HS-5 (cell line): Measurements from ENCODE around the gene IQCM.

Experiments
- DNase-seq: peaks from one replicate; pipeline ENCODE4 v3.0.0-alpha.2; 2012; ENCODE audit warnings: low read depth

The IQCM gene, protein sequence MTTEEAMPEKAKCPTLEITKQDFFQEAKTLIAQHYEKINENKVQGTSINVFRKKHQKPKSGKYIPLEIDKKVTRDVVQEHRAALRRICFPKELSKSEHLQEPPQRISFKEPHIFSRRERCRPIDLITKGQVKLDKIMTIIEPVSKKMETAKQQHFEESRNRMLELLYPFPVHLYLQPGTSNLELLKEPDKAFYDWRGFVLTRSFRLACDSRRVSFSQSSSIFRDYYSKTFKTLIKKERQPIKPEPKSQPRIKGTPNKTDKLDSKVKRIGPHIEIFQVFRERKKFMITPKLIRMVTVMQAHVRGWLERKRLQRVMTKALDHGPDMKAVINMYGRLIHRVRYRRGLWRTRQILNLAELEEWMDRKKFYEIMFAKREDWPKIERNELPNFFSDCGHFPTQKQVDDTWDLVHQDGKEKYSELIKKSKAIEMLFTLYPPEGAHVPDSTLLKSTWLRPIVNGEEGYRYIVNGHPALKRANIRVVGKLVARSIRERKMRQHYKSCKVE

DNA sequence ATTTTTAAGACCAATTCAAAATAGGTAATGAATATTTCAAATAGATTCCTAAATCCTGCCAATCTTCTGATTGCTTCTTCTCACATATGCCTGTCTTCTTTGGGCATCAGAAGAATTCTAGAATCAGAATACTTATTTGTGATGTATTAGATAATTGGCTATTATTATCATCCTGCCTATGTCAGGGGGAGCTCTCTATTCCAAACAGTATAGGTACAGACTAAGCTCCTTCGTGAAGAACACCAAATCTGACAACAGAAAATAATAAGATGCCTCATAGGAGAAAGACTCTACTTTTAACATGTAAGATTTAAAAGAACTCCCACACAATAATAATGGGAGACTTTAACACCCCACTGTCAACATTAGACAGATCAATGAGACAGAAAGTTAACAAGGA, at the start of gene IQCM:
TSS of gene IQCM (minus strand) at position 101 of the 400 bp plus-strand sequence. CDS start 73,152 bp downstream, outside the sequence.
- no peak for DNase-seq

DNA sequence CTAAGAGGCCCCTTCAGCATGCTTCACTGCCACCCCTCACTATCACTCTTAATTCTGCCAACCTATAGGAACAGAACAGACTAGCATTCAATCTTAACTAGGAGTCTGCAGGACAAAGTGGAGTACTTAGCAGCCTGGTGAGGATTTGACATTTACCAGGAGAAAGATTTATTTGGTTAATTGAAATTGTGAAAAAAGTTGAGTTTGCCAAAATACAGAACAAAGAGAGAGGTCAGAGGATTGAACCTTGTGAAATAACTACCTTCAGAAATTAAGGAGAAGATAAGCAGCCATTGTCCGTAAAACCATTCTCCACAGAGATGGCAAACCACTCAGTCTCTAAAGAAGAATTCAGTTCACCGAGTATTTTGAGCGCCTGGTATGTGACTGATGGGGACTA, 41.8 kb upstream of the IQCM start:
- DNase-seq: no peak

DNA sequence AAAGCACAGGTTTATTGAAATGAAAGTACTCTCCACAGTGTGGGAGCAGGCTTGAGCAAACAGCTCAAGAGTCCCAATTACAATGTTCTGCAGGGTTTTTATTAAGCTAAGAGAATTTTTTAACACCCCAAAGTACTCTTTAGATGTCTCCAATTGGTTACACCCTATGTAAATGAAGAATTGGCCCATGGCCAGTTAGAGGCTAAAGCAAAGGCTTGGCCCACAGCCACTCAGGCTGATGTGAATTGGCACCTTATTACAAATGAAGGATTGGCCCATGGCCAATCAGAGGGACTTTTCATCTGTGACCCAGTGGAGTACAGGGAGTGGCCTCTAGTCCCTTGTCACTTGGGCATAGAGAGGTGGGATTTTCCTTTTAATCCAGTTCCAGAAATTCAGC, 30.1 kb upstream of the IQCM start:
- DNase-seq: no peak

DNA sequence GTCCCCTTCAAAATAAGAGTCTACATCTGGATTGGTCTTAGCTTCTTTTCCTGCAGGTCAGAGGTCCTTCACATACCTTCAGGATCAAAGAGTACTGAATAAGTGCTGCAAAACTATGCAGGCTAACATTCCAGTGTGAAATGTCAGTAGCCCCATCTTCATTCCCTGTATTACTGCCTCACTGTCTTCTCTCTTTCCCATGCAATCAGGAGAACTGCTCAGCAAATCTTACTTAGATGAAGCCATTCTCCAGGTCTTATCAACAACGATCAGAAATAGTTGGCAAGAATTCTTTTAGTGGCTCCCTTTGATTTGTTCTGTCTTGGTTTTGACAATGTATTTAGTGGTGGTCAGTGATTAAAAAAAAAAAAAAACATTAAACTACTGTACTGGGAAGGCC, 26.0 kb upstream of the IQCM start:
- DNase-seq: no peak

DNA sequence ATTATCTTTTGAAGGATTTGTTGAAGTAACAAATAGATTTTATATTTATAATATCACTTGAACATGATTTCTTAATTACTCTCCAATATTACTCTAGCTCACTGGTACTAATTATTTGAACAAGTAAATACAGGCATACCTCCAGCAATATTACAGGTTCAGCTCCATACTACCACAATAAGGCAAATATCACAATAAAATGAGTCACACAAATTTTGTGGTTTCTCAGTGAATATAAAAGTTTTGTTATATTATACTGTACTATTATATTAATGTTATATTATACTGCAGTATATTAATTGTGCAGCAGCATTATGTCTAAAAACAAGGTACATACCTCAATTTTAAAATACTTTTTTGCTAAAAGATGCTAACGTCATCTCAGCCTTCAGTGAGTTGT, 22.4 kb upstream of the IQCM start:
- no peak for DNase-seq

DNA sequence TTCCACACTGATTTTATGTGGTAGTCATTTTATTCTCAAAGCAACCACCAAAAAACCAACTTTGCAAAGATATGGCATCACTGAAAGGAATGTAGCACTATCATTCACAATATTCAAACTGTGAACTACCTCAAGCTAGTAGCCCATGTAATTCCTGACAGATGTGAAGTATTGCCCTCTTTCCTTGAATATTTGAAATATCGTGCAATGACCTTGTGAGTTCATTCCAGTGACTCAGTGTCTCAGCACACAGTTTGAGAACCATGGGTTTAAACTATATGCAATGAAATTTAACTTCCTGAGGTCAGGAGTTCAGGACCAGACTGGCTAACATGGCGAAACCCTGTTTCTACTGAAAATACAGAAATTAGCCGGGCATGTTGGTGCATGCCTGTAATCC, 20.9 kb upstream of the IQCM start:
- peak; percentile 41 for DNase-seq

DNA sequence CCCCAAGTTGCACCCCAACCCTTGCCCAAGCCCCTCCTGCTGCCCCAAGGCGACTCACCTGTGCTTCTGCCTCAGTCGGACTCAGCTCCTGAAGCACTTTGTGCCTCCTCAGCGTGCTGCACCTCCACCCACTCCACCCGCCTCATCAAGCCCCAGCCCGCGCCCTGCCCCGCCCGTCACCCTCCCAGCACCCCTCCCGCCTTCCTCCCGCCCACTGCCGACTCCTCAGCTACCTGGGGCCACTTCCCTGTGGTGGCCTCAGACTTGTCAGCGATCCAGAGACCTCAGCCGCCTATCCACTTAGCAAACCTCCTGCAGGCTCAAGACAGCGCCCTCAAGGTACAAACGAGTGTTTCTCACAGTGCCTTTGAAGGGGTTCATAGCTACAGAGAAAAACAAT, 19.6 kb upstream of the IQCM start:
- DNase-seq: no peak

DNA sequence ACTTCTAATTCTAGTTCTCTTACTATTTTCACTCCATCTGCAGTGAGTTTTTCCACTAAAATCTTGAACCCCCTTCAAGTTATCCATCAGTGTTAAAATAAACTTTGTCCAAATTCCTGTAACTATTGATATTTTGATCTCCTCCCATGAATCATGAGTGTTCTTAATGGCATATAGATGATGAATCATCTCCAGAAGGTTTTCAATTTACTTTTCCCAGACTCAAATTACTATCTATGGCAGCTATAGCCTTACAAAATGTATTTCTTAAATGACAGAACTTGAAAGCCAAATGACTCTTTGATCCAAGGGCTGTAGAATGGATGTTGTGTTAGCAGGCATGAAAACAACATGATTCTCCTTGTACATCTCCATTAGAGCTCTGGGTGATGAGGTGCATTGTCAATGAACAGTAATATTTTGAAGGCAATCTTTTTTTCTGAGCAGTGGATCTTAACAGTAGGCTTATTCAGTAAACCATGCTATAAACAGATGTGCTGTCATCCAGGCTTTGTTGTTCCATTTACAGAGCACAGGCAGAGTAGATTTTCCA, 16.1 kb upstream of the IQCM start:
- no peak for DNase-seq

DNA sequence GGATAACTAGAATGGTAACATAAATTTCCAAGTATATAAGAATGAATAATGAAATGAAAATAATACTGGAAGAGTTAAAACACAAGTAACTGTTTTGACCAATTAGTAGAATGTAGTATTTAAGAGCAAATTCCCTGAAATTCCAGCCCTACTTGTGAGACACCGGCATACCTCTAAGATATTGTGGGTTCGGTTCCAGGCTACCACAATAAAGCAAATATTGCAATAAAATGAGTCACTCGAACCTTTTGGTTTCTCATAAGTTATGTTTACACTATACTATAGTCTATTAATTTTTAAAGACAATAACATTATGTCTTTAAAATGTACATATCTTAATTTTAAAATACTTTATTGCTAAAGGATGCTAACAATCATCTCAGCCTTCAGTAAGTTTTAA, 15.2 kb upstream of the IQCM start:
- DNase-seq: no peak

DNA sequence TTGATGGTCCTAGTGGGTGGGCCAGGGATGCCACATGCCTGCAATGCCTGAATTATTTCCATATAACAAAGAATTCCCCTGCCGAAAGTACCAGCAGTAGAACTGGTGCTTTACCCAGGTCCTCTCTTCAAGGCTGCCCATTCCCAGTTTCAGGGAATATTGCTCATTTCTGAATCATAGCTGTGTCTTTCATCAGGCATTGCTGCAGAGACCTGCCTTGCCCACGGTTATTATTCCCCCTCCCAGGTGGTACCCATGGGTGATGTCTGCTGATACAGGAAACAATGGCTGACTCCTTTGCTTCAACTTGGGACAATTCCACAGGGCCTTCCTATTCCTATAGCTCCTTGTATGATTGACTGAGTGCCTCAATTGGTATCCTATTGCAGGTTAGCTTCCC, 9.7 kb upstream of the IQCM start:
- no peak for DNase-seq

DNA sequence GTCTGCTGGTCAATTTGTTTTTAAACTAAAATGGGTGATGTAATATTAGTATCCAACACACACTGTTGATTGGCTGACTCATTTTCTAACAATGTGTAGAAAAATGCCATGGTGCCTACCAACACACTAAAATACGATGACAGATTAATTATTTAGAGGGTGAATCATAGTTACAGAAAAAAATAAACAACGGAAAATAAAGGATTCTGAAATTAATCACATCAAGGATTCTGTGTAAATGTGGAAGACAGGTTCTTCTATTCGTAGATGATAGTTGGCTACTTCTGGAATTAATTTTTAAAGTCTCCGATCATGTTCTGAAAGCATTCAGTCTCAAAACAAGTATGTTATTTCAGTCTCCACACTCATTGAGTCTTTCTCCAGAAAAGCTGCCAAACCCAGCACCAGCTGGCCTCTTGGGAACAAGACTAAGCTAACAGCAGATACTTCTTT, 8.2 kb upstream of the IQCM start:
- peak; percentile 81 for DNase-seq

DNA sequence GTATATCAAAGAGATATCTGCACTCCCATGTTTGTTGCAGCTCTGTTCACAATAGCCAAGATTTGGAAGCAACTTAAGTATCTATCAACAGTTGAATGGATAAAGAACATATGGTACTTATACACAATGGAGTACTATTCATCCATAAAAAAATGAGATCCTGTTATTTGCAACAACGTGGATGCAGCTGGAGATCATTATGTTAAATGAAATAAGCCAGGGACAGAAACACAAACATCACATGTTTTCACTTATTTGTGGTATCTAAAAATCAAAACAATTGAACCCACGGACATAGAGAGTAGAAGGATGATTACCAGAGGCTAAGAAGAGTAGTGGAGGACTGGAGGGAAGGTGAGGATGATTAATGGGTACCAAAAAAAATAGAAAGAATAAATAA, 14.2 kb downstream of the IQCM start:
- no peak for DNase-seq

DNA sequence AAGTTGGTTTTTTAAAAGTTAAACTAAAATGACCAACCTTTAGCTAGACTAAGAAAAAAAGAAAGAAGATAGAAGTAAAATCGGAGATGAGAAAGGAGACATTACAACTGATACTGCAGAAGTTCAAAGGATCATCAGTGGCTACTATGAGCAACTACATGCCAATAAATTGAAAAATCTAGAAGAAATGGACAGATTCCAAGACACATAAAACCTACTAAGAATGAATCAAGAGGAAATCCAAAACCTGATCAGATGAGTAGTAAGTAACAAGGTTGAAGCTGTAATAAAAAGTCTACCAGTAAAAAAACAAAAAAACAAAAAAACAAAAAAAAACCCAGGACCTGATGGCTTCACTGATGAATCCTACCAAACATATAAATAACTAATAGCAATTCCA, 16.1 kb downstream of the IQCM start:
- no peak for DNase-seq

DNA sequence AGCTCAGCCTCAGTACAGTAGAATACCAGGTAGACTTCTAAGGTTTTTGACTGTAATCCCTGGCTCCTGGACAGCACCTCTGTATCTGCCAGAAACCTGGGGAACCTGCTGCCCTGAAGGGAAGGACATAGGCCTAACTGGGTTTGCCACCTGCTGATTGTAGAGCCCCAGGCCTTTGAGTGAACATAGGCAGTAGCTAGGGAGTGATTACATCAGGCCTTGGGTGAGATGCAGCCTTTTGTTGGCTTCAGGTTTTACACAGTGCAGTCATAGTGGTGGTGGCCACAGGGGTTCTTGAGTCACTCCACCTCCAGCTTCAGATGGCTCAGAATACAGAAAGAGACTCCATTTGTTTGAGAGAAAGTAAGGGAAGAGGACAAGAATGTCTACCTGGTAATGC, 19.3 kb downstream of the IQCM start:
- DNase-seq: no peak

DNA sequence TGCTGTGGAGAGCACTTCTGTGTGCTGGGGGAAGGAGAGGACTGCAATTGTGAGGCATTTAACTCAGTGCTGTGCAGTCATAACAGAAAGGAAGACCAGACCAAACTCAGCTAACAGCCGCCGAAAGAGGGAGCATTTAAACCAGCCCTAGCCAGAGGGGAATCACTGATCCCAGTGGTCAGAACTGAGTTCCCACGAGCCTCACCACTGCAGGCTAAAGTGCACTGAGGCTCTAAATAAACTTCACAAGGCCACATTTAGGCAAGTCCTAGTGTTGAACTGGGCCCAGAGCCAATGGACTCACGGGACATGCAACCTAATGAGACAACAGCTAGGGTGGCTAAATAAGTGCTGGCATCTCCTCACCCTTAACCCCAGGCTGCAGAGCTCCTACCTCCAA, 20.4 kb downstream of the IQCM start:
- DNase-seq: no peak

DNA sequence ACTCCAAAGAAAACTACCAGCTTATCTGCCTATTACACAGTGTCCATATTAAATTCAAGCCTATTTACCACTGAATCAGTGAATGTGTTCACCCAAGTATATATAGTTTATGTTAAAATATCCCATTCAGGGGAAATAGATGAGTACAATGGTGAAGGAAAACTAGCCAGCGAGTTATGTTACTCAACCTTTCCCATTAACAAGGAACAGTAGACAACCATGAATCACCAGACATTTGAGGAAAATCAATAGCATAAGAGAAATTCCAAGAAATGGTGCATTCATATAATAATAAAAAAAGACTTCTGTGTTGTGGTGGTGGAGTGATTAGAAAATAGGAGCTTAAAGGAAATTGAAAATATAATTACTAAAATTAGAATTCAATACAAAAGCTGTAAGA, 21.3 kb downstream of the IQCM start:
- no peak for DNase-seq

DNA sequence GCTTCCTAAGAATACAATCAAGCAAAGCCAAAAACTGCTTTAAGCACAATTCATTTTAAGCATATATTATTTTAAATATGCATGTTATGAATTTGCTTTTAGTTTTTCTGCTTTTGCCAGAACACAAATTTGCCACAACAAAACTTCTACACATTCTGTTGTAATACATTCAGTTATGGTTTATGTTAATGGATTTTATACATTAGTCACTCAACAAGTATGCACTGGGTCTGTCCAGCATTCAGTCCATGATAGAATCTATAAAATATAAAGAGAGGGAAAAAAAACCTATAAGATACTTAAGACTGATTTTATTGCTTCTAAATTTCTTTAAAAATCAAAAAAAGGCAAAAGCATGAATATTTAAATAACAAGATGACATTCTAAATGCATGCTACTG, 22.2 kb downstream of the IQCM start:
- no peak for DNase-seq

DNA sequence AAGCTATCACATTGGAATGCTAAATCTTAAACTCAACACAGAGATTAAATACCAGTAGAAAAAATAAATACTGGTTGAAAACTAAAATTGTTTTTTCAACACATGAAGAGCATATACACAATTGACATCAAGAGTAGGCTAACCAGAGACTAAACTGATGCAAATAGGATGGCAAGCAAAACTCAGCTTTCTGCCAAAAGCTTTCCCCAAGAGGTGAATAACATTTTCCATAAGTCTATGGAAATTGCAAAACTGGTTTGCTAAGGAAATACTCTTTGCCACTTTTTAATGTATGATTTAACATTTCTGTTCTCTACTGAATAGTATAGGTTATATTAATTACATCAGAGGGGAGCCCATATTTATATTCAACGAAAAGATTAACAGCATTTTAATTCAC, 23.8 kb downstream of the IQCM start:
- no peak for DNase-seq

DNA sequence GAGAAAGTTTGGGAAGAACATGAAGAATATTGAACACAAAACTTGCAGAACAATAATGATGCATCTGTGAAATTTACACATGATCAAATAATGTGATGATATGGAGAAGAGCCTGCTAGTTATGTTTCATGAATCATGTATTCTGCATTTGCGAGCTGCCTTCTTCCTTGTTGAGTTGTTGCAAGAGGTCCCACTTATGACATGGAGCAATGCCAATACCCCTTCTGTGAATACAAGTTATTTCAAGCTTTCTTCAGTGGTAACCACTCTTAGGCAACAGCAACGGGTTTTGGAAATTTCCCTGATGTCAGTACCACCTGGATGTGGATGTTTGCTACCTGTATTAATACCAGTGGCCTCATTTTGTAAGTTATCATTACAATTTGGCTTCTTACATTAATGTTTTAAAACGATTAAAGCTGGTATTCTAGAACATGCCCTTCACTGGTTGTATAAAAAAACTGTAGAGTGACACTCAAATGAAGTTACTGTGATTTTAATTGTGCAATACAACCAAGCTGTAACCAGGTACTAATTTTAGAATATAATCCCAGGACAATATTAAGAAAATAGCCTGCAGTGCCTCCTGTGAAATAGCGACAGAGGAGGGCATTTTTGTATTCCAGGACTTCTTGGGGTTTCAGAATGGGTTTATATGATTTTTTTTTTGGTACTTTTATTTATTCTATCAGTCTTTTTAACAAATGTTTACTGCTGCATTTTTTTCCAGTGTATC, 25.3 kb downstream of the IQCM start:
- no peak for DNase-seq

DNA sequence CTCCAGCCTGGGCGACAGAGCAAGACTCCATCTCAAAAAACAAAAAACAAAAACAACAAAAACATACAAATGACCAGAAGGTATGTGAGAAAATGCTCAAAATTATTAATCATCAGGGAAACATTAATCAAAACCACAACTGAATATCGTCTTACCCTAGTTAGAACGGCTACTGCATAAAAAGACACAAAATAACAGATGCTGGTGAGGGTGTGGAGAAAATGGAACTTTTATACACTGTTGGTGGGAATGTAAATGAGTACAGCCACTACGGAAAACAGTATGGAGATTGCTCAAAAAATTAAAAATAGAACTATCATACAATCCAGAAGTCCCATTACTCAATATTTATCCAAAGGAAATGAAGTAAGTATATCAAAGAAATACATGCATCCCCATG, 27.3 kb downstream of the IQCM start:
- DNase-seq: no peak

DNA sequence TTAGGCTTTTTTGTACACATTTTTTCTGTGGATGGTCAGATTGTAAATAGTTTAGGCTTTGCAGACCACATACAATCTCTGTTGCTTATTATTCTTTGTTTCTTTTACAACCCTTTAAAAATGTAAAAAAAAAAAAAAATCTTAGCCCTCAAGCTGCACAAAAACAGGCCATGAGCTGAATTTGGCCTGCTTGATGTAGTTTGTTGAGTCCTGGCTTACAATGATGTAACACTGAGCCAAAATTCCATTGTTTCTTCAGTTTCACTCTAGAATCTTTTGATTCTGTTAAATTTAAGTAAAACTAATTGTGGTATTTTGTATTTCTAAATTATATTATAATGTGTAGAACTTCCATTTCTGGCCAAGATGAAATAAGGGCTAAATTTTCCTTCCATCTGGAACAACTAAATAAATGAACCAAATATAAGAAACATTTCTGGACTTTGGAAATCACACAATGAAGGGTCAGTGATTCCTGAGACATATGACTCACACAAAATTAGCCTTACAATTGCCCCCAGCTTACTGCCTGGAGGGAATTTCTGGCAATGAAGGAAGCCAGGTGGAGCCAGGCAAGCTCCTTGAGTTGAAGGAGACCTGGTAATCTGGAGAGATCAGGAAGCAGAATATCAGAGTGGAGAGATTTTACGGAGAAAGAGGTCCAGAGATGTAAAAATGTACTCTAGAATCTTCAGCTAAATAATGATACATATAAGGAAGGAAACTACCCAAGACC, 29.8 kb downstream of the IQCM start:
- no peak for DNase-seq

DNA sequence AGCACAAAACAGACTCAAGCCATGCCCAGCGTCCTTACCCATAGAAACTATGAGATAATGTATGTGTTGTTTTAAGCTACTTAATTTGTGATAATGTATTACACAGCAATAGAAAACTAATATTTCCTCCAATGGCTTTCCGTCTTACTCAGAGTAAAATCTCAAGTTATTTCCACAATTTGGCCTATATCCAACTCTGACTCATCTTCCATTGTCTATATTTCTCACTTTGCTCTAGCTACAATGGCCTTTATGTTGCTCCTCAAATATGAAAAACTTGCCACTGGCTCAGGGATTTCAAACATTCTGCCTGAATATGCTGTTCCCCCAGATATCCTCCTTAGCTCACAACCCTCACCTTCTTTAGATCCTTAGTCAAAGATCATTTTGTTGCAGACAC, 31.6 kb downstream of the IQCM start:
- DNase-seq: no peak
